Neural cell (in vitro differentiated cells): ENCODE measurements around the gene GLB1L2. TPM values are rescaled to one million over a fixed set of nuclear protein-coding genes. Genes with fewer than 3 reads are reported as not detected.

Experiments
- H2AFZ ChIP-seq: fragments of 200-600, 300-800 bp; sonication (generic), shearing (Covaris generic); 2 replicates; pipeline ENCODE4 v1.6.0; 2014; ENCODE audit warnings: low read depth, mild to moderate bottlenecking, antibody characterized with exemption, low read length, moderate library complexity
- H3F3A ChIP-seq: fragments of 200-600 bp; shearing (Covaris generic); 2 replicates; pipeline ENCODE4 v1.6.1; 2016; ENCODE audit warnings: mild to moderate bottlenecking, moderate library complexity, mixed read lengths, antibody characterized with exemption, low read length; ENCODE audit not compliant: insufficient read depth, poor library complexity, severe bottlenecking
- H3K27ac ChIP-seq: fragments of 200-600, 300-800 bp; sonication (generic), shearing (Covaris generic); 2 replicates; pipeline ENCODE4 v1.5.1; 2014; ENCODE audit warnings: mild to moderate bottlenecking, low read length, moderate library complexity
- H3K27me3 ChIP-seq: fragments of 300-800, 200-600 bp; sonication (generic), shearing (Covaris generic); 2 replicates; pipeline ENCODE4 v1.6.0; 2014; ENCODE audit warnings: mild to moderate bottlenecking, low read depth, low read length, moderate library complexity; ENCODE audit not compliant: insufficient read depth
- H3K36me3 ChIP-seq: fragments of 300-800, 200-600 bp; sonication (generic), shearing (Covaris generic); 2 replicates; pipeline ENCODE4 v1.5.1; 2014; ENCODE audit warnings: mild to moderate bottlenecking, antibody characterized with exemption, low read length, moderate library complexity; ENCODE audit not compliant: insufficient read depth
- H3K4me2 ChIP-seq: fragments of 300-800, 200-600 bp; sonication (generic), shearing (Covaris generic); 2 replicates; pipeline ENCODE4 v1.6.0; 2014; ENCODE audit warnings: mild to moderate bottlenecking, low read length
- H3K4me3 ChIP-seq: fragments of 300-800, 200-600 bp; sonication (generic), shearing (Covaris generic); 2 replicates; pipeline ENCODE4 v1.5.1; 2014; ENCODE audit warnings: mild to moderate bottlenecking, low read length, moderate library complexity
- H3K79me2 ChIP-seq: fragments of 200-600 bp; shearing (Covaris generic); replicated peaks from 2 replicates; pipeline ENCODE4 v1.6.0; 2014; ENCODE audit warnings: mild to moderate bottlenecking, low read length, moderate library complexity; ENCODE audit not compliant: insufficient read depth
- H3K9ac ChIP-seq: fragments of 300-800, 200-600 bp; sonication (generic), shearing (Covaris generic); 2 replicates; pipeline ENCODE4 v1.6.1; 2016; ENCODE audit warnings: mild to moderate bottlenecking, low read length, mixed read lengths
- H3K9me2 ChIP-seq: fragments of 200-600 bp; shearing (Covaris generic); 2 replicates; pipeline ENCODE4 v1.6.1; 2016; ENCODE audit warnings: mild to moderate bottlenecking, low read length, mixed read lengths; ENCODE audit not compliant: insufficient read depth
- H3K9me3 ChIP-seq: fragments of 200-600, 300-800 bp; sonication (generic), shearing (Covaris generic); 2 replicates; pipeline ENCODE4 v1.6.1; 2016; ENCODE audit warnings: mild to moderate bottlenecking, mixed run types, low read length, moderate library complexity, mixed read lengths
- H4K20me1 ChIP-seq: fragments of 200-600 bp; shearing (Covaris generic); 2 replicates; pipeline ENCODE4 v1.6.1; 2016; ENCODE audit warnings: mild to moderate bottlenecking, mixed run types; ENCODE audit not compliant: insufficient read depth
- EP300 ChIP-seq: fragments of 450-650 bp; conservative IDR thresholded peaks from 2 replicates; pipeline ENCODE4 v1.6.1; 2014; ENCODE audit warnings: antibody characterized with exemption, mild to moderate bottlenecking, moderate library complexity; ENCODE audit not compliant: poor library complexity, severe bottlenecking
- EZH2 ChIP-seq: fragments of 200-600, 300-800 bp; shearing (Covaris generic), sonication (generic); IDR thresholded peaks from 2 replicates; pipeline ENCODE4 v1.6.1; 2014; ENCODE audit warnings: antibody characterized with exemption, low read length, borderline replicate concordance, mild to moderate bottlenecking; ENCODE audit not compliant: insufficient read depth, poor library complexity, severe bottlenecking
- MXI1 ChIP-seq: fragments of 450-650 bp; conservative IDR thresholded peaks from 2 replicates; pipeline ENCODE4 v1.6.1; 2014; ENCODE audit warnings: antibody characterized with exemption, mild to moderate bottlenecking; ENCODE audit not compliant: poor library complexity, severe bottlenecking
- POLR2AphosphoS5 ChIP-seq: IDR thresholded peaks from 2 replicates; pipeline ENCODE4 v1.6.1; 2012
- RAD21 ChIP-seq: fragments of 450-650 bp; conservative IDR thresholded peaks from 2 replicates; pipeline ENCODE4 v1.6.1; 2014; ENCODE audit warnings: antibody characterized with exemption, mild to moderate bottlenecking, moderate library complexity
- SMC3 ChIP-seq: fragments of 450-650 bp; conservative IDR thresholded peaks from 2 replicates; pipeline ENCODE4 v1.6.1; 2014; ENCODE audit warnings: antibody characterized with exemption, mild to moderate bottlenecking, moderate library complexity; ENCODE audit not compliant: poor library complexity
- TAF1 ChIP-seq: IDR thresholded peaks from 2 replicates; pipeline ENCODE4 v1.6.1; 2012; ENCODE audit warnings: low read depth
- polyA plus RNA-seq: library from polyadenylated mRNA; depleted of rRNA; stranded (reverse); fragments of >200 nt; gene quantifications from 2 replicates; pipeline ENCODE4 v1.2.3, GENCODE V29; 2014
- TF ChIP-seq, protein P1 (sequence below): fragments of 450-650 bp; IDR thresholded peaks from 2 replicates; pipeline ENCODE4 v1.5.1; 2014; ENCODE audit warnings: antibody characterized with exemption, mild to moderate bottlenecking, moderate library complexity; ENCODE audit not compliant: poor library complexity, severe bottlenecking
- TF ChIP-seq, protein P2 (sequence below): IDR thresholded peaks from 2 replicates; pipeline ENCODE4 v1.6.1; 2012; ENCODE audit warnings: borderline replicate concordance

The GLB1L2 gene
- polyA plus RNA-seq, 1 donor from 2014 or later: 1.6 TPM

DNA sequence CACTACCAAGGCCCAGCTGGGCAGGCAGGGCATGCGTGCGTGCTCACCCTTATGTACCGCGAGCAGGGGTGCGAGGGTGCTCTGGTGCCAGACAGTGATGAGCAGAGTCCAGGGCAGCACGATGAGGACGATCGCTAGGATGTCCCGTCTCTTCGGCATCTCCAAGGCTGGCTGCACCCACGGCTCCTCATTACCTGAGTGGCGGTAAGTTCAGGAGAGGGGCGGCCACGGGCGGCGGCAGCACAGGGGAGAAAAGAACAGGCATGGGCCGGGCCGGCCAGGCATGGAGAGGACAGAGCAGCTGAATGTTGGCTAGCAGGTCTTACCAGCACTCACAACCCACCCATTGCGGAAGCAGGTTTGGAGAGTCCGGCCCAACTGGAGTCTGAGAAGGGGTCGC, 55.7 kb downstream of the GLB1L2 start:
- Histone ChIP-seq H3K9me3 (no peaks in the 10 kb centered on the region), H3K36me3 (no peaks in the 10 kb centered on the region), H3K79me2 (no peaks in the 10 kb centered on the region), H3K9me2 (no peaks in the 10 kb centered on the region), H2AFZ (no peak overlapping the region), H3F3A (no peaks in the 10 kb centered on the region), H3K27ac (no peak overlapping the region), H3K4me3 (no peak overlapping the region), H3K9ac (no peak overlapping the region), H4K20me1 (no peaks in the 10 kb centered on the region), H3K27me3 (no peaks in the 10 kb centered on the region), H3K4me2 (no peak overlapping the region)
- TF ChIP-seq, protein P1, sequence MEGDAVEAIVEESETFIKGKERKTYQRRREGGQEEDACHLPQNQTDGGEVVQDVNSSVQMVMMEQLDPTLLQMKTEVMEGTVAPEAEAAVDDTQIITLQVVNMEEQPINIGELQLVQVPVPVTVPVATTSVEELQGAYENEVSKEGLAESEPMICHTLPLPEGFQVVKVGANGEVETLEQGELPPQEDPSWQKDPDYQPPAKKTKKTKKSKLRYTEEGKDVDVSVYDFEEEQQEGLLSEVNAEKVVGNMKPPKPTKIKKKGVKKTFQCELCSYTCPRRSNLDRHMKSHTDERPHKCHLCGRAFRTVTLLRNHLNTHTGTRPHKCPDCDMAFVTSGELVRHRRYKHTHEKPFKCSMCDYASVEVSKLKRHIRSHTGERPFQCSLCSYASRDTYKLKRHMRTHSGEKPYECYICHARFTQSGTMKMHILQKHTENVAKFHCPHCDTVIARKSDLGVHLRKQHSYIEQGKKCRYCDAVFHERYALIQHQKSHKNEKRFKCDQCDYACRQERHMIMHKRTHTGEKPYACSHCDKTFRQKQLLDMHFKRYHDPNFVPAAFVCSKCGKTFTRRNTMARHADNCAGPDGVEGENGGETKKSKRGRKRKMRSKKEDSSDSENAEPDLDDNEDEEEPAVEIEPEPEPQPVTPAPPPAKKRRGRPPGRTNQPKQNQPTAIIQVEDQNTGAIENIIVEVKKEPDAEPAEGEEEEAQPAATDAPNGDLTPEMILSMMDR: no peak
- no peak for TF ChIP-seq MXI1
- no peak for TF ChIP-seq TAF1
- TF ChIP-seq SMC3: no peak
- TF ChIP-seq, protein P2, sequence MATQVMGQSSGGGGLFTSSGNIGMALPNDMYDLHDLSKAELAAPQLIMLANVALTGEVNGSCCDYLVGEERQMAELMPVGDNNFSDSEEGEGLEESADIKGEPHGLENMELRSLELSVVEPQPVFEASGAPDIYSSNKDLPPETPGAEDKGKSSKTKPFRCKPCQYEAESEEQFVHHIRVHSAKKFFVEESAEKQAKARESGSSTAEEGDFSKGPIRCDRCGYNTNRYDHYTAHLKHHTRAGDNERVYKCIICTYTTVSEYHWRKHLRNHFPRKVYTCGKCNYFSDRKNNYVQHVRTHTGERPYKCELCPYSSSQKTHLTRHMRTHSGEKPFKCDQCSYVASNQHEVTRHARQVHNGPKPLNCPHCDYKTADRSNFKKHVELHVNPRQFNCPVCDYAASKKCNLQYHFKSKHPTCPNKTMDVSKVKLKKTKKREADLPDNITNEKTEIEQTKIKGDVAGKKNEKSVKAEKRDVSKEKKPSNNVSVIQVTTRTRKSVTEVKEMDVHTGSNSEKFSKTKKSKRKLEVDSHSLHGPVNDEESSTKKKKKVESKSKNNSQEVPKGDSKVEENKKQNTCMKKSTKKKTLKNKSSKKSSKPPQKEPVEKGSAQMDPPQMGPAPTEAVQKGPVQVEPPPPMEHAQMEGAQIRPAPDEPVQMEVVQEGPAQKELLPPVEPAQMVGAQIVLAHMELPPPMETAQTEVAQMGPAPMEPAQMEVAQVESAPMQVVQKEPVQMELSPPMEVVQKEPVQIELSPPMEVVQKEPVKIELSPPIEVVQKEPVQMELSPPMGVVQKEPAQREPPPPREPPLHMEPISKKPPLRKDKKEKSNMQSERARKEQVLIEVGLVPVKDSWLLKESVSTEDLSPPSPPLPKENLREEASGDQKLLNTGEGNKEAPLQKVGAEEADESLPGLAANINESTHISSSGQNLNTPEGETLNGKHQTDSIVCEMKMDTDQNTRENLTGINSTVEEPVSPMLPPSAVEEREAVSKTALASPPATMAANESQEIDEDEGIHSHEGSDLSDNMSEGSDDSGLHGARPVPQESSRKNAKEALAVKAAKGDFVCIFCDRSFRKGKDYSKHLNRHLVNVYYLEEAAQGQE: no peak
- TF ChIP-seq POLR2AphosphoS5: no peak

DNA sequence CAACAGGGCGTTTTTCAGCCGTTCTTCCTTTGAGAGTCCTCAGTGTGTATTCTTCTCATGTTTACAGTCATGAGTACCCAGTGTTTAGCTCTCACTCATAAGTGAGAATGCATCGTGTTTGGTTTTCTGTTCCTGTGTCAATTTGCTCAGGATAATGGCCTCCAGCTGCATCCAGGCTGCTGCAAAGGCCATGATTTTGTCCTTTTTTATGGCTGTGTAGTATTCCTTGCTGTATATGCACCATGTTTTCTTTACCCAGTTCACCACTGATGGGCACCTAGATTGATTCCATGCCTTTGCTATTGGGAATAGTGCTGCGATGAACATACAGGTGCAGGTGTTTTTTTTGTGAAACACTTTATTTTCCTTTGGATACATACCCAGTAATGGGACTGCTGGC, 56.8 kb downstream of the GLB1L2 start:
- no peaks in the 10 kb centered on the region for H3K9me2 ChIP-seq
- H3K27ac ChIP-seq: no peak overlapping the region
- no peak overlapping the region for H3K9ac ChIP-seq
- no peaks in the 10 kb centered on the region for H3F3A ChIP-seq
- no peak overlapping the region for H3K4me2 ChIP-seq
- no peak overlapping the region for H3K4me3 ChIP-seq
- TF ChIP-seq TAF1 (no peak), RAD21 (no peak), MXI1 (no peak), EZH2 (no peak), EP300 (no peak), SMC3 (no peak), POLR2AphosphoS5 (no peak)
- TF ChIP-seq, protein P1: no peak
- TF ChIP-seq, protein P2: no peak
- H2AFZ ChIP-seq: no peak overlapping the region
- H4K20me1 ChIP-seq: no peaks in the 10 kb centered on the region
- no peaks in the 10 kb centered on the region for H3K27me3 ChIP-seq
- H3K9me3 ChIP-seq: no peaks in the 10 kb centered on the region
- no peaks in the 10 kb centered on the region for H3K36me3 ChIP-seq
- no peaks in the 10 kb centered on the region for H3K79me2 ChIP-seq
